ENCODE data around the gene TMEM212.
"Not testable (repeated sequence)": the region's sequence is repeated elsewhere in the genome, so short reads cannot be mapped to it uniquely, and the experiment has no call there.

TMEM212 gene

GRCh38 chr3:171895291-171895690 lies 52.1 kb downstream of the TMEM212 start:
- DNase-seq = no peak

GRCh38 chr3:171895900-171896299 lies 52.8 kb downstream of the TMEM212 start:
- no peak for DNase-seq

GRCh38 chr3:171896316-171896715 lies 53.2 kb downstream of the TMEM212 start:
- DNase-seq = no peak

GRCh38 chr3:171898192-171898591 lies 55.0 kb downstream of the TMEM212 start:
- DNase-seq = no peak

GRCh38 chr3:171900446-171900845 lies 57.3 kb downstream of the TMEM212 start:
- DNase-seq = no peak

- DNase-seq = no peak
Measured at GRCh38 chr3:171901615-171902312, 58.6 kb downstream of the TMEM212 start.

GRCh38 chr3:171904829-171905228 lies 61.7 kb downstream of the TMEM212 start:
- DNase-seq = no peak

- DNase-seq = not testable (repeated sequence)
Measured at GRCh38 chr3:171906503-171906902, 63.4 kb downstream of the TMEM212 start.

- no peak for DNase-seq
Measured at GRCh38 chr3:171906951-171907676, 64.0 kb downstream of the TMEM212 start.

- no peak for DNase-seq
Measured at GRCh38 chr3:171907761-171908160, 64.6 kb downstream of the TMEM212 start.

- DNase-seq = no peak
Measured at GRCh38 chr3:171908731-171909130, 65.6 kb downstream of the TMEM212 start.

Measured in activated CD4-positive, CD25-positive, alpha-beta regulatory T cell treated with anti-CD3 and anti-CD28 coated beads, Interleukin-2, amount 50 U/mL, for 72 hours (primary cell).